Neural cell (in vitro differentiated cells): ENCODE measurements around the gene TANGO6.

ENCODE experiments used
- EZH2 ChIP-seq: fragments of 200-600, 300-800 bp; shearing (Covaris generic), sonication (generic); IDR thresholded peaks from 2 replicates; pipeline ENCODE4 v1.6.1; 2014; ENCODE audit warnings: antibody characterized with exemption, low read length, borderline replicate concordance, mild to moderate bottlenecking; ENCODE audit not compliant: insufficient read depth, poor library complexity, severe bottlenecking
- RAD21 ChIP-seq: fragments of 450-650 bp; conservative IDR thresholded peaks from 2 replicates; pipeline ENCODE4 v1.6.1; 2014; ENCODE audit warnings: antibody characterized with exemption, mild to moderate bottlenecking, moderate library complexity
- TF ChIP-seq, protein P1 (sequence below): fragments of 450-650 bp; IDR thresholded peaks from 2 replicates; pipeline ENCODE4 v1.5.1; 2014; ENCODE audit warnings: antibody characterized with exemption, mild to moderate bottlenecking, moderate library complexity; ENCODE audit not compliant: poor library complexity, severe bottlenecking

DNA sequence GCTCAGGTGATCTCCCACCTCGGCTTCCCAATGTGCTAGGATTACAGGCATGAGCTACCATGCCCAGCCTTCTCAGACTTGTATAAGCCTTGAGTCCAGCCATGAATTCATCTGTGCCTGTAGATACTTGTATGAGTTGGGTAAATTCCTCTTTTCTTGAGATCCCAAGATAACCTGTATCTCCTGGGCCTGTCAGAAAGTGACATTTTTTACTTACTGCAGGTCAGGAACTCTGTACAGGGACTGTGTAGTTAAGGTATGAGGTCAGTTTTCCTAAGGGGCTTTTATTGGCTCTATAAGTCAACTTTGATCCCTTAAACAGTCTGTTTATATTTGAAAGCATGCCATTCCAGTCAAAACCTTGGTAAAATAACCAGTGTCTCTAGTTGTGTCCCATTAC, 155.8 kb downstream of the TANGO6 start:
- TF ChIP-seq EZH2 (no peak), RAD21 (no peak)
- TF ChIP-seq, protein P1, sequence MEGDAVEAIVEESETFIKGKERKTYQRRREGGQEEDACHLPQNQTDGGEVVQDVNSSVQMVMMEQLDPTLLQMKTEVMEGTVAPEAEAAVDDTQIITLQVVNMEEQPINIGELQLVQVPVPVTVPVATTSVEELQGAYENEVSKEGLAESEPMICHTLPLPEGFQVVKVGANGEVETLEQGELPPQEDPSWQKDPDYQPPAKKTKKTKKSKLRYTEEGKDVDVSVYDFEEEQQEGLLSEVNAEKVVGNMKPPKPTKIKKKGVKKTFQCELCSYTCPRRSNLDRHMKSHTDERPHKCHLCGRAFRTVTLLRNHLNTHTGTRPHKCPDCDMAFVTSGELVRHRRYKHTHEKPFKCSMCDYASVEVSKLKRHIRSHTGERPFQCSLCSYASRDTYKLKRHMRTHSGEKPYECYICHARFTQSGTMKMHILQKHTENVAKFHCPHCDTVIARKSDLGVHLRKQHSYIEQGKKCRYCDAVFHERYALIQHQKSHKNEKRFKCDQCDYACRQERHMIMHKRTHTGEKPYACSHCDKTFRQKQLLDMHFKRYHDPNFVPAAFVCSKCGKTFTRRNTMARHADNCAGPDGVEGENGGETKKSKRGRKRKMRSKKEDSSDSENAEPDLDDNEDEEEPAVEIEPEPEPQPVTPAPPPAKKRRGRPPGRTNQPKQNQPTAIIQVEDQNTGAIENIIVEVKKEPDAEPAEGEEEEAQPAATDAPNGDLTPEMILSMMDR, result no peak
